SK-N-SH treated with all-trans-retinoic acid at 6 μM for 48 hours (cell line): Measurements from ENCODE around the gene HDDC3.

Source experiments
- ATAC-seq: fragments of 200-7000 bp; cut with Tn5 transposase; 3 replicates; pipeline ENCODE4 v1.9.1; 2020; ENCODE audit warnings: mild to moderate bottlenecking, moderate library complexity
- ARNTL ChIP-seq: fragments of 450-650 bp; formaldehyde crosslinking; IDR thresholded peaks from 2 replicates; pipeline ENCODE4 v1.5.0; 2020; ENCODE audit warnings: low read depth, mild to moderate bottlenecking, moderate library complexity, borderline replicate concordance
- BACH2 ChIP-seq: fragments of 250-450 bp; sonication (Bioruptor Pico); IDR thresholded peaks from 2 replicates; pipeline ENCODE4 v1.9.0; 2021; ENCODE audit warnings: mild to moderate bottlenecking, borderline replicate concordance
- CSDC2 ChIP-seq: fragments of 250-450 bp; sonication (Bioruptor Pico); IDR thresholded peaks from 2 replicates; pipeline ENCODE4 v1.5.0; 2020; ENCODE audit warnings: mild to moderate bottlenecking, moderate library complexity
- CSRNP3 ChIP-seq: fragments of 250-450 bp; sonication (Bioruptor Pico); IDR thresholded peaks from 2 replicates; pipeline ENCODE4 v1.5.1; 2021; ENCODE audit warnings: mild to moderate bottlenecking, moderate library complexity
- ESRRG ChIP-seq: fragments of 250-450 bp; sonication (Bioruptor Pico); IDR thresholded peaks from 2 replicates; pipeline ENCODE4 v1.6.1; 2021; ENCODE audit warnings: mild to moderate bottlenecking
- GLIS3 ChIP-seq: fragments of 250-450 bp; sonication (Bioruptor Pico); IDR thresholded peaks from 2 replicates; pipeline ENCODE4 v1.5.0; 2020; ENCODE audit warnings: mild to moderate bottlenecking, moderate library complexity
- ISL1 ChIP-seq: fragments of 250-450 bp; sonication (Bioruptor Pico); IDR thresholded peaks from 2 replicates; pipeline ENCODE4 v2.1.2; 2022; ENCODE audit warnings: mild to moderate bottlenecking, moderate library complexity
- OSR1 ChIP-seq: fragments of 250-450 bp; sonication (Bioruptor Pico); IDR thresholded peaks from 2 replicates; pipeline ENCODE4 v1.8.0; 2022; ENCODE audit warnings: moderate library complexity, mild to moderate bottlenecking, inconsistent platforms
- POU6F1 ChIP-seq: fragments of 250-450 bp; sonication (Bioruptor Pico); IDR thresholded peaks from 2 replicates; pipeline ENCODE4 v1.8.0; 2021; ENCODE audit warnings: low read depth, mild to moderate bottlenecking, moderate library complexity, borderline replicate concordance
- PPARA ChIP-seq: fragments of 250-450 bp; sonication (Bioruptor Pico); IDR thresholded peaks from 2 replicates; pipeline ENCODE4 v1.5.0; 2020; ENCODE audit warnings: mild to moderate bottlenecking, borderline replicate concordance
- SNAI2 ChIP-seq: fragments of 250-450 bp; sonication (Bioruptor Pico); IDR thresholded peaks from 2 replicates; pipeline ENCODE4 v1.5.0; 2020; ENCODE audit warnings: mild to moderate bottlenecking, moderate library complexity
- TOX ChIP-seq: fragments of 250-450 bp; sonication (Bioruptor Pico); IDR thresholded peaks from 2 replicates; pipeline ENCODE4 v1.8.0; 2021; ENCODE audit warnings: mild to moderate bottlenecking, moderate library complexity, borderline replicate concordance
- TSHZ2 ChIP-seq: fragments of 250-450 bp; sonication (Bioruptor Pico); IDR thresholded peaks from 2 replicates; pipeline ENCODE4 v1.5.0; 2020; ENCODE audit warnings: mild to moderate bottlenecking, moderate library complexity
- ZC3H10 ChIP-seq: fragments of 250-450 bp; sonication (Bioruptor Pico); IDR thresholded peaks from 2 replicates; pipeline ENCODE4 v1.5.1; 2021; ENCODE audit warnings: mild to moderate bottlenecking, moderate library complexity
- ZFP3 ChIP-seq: fragments of 250-450 bp; sonication (Bioruptor Pico); IDR thresholded peaks from 2 replicates; pipeline ENCODE4 v1.5.0; 2020; ENCODE audit warnings: mild to moderate bottlenecking, moderate library complexity
- ZFP30 ChIP-seq: fragments of 450-650 bp; formaldehyde crosslinking; IDR thresholded peaks from 2 replicates; pipeline ENCODE4 v1.5.0; 2022; ENCODE audit warnings: mild to moderate bottlenecking, moderate library complexity
- ZNF565 ChIP-seq: fragments of 450-650 bp; formaldehyde crosslinking; conservative IDR thresholded peaks from 2 replicates; pipeline ENCODE4 v1.5.0; 2020; ENCODE audit warnings: low read depth, mild to moderate bottlenecking, moderate library complexity
- ZNF70 ChIP-seq: fragments of 450-650 bp; formaldehyde crosslinking; IDR thresholded peaks from 2 replicates; pipeline ENCODE4 v1.5.0; 2020; ENCODE audit warnings: mild to moderate bottlenecking, moderate library complexity
- ZNF8 ChIP-seq: fragments of 450-650 bp; formaldehyde crosslinking; IDR thresholded peaks from 2 replicates; pipeline ENCODE4 v1.5.0; 2020; ENCODE audit warnings: mild to moderate bottlenecking, moderate library complexity

The HDDC3 gene

GRCh38 chr15:90931828-90932659 is at the start of gene HDDC3:
Gene HDDC3, minus strand, starts transcription at chr15:90932549. Its CDS starts 9 bp downstream, at chr15:90932540.
- peak; percentile 70 for ATAC-seq
- TF ChIP-seq PPARA (CRISPR knock-in tag), result no peak

- no peak for ATAC-seq
- TF ChIP-seq ZC3H10 (CRISPR knock-in tag), result no peak
- no peak for TF ChIP-seq TSHZ2 (CRISPR knock-in tag)
- TF ChIP-seq, all 23 proteins: peak for 0
Observed at GRCh38 chr15:90982135-90982534, 49.8 kb upstream of the HDDC3 start.

- TF ChIP-seq TOX (no peak), ZFP3 (CRISPR knock-in tag) (no peak), CSDC2 (CRISPR knock-in tag) (no peak), CSRNP3 (CRISPR knock-in tag) (no peak), ZC3H10 (CRISPR knock-in tag) (no peak), GLIS3 (no peak), ISL1 (CRISPR knock-in tag) (no peak)
- ATAC-seq, result no peak
Observed at GRCh38 chr15:90981681-90982080, 49.3 kb upstream of the HDDC3 start.

- no peak for TF ChIP-seq TSHZ2 (CRISPR knock-in tag)
- TF ChIP-seq ARNTL (CRISPR knock-in tag), result no peak
- no peak for TF ChIP-seq PPARA (CRISPR knock-in tag)
- TF ChIP-seq GLIS3, result no peak
- TF ChIP-seq CSRNP3 (CRISPR knock-in tag), result no peak
- TF ChIP-seq ZC3H10 (CRISPR knock-in tag), result no peak
- TF ChIP-seq CSDC2 (CRISPR knock-in tag), result no peak
- no peak for TF ChIP-seq ESRRG
- no peak for TF ChIP-seq ZNF565 (CRISPR knock-in tag)
- TF ChIP-seq ZFP3 (CRISPR knock-in tag), result no peak
- TF ChIP-seq TOX, result no peak
- TF ChIP-seq SNAI2 (CRISPR knock-in tag), result no peak
- no peak for TF ChIP-seq BACH2 (CRISPR knock-in tag)
- TF ChIP-seq ISL1 (CRISPR knock-in tag), result no peak
- TF ChIP-seq ZNF70, result no peak
- no peak for TF ChIP-seq OSR1 (CRISPR knock-in tag)
- no peak for TF ChIP-seq POU6F1 (CRISPR knock-in tag)
- no peak for TF ChIP-seq ZNF8
- TF ChIP-seq ZFP30 (CRISPR knock-in tag), result no peak
- TF ChIP-seq, all 23 proteins: peak for 0
- no peak for ATAC-seq
Observed at GRCh38 chr15:90979582-90979981, 47.2 kb upstream of the HDDC3 start.
